C4-2B (cell line): ENCODE results near the gene CYTH3.

Experiments used
- ZFX ChIP-seq: fragments of 450-650 bp; IDR thresholded peaks from 2 replicates; pipeline ENCODE4 v1.6.1; 2017
- TF ChIP-seq, protein P1 (sequence below): fragments of 450-650 bp; conservative IDR thresholded peaks from 2 replicates; pipeline ENCODE4 v1.5.1; 2017; ENCODE audit warnings: mild to moderate bottlenecking

DNA sequence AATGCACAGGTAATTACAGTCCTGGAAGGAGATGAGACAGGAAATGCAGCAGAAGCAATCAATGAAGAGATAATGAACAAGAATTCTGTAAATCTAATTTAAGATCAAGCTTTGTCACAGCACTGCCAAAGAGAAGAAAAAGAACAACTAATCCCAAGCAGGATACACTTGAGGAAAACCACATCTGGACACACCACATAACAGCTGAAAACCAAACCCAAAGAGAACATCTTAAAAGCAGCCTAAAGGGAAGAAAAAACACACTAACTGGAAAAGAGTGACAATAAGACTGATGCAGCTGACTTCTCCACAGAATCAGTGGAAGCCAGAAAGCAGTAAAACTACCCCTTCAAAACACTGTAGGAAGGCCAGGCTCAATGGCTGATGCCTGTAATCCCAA is 10.2 kb downstream of the CYTH3 start:
- TF ChIP-seq ZFX, result no peak
- TF ChIP-seq, protein P1, sequence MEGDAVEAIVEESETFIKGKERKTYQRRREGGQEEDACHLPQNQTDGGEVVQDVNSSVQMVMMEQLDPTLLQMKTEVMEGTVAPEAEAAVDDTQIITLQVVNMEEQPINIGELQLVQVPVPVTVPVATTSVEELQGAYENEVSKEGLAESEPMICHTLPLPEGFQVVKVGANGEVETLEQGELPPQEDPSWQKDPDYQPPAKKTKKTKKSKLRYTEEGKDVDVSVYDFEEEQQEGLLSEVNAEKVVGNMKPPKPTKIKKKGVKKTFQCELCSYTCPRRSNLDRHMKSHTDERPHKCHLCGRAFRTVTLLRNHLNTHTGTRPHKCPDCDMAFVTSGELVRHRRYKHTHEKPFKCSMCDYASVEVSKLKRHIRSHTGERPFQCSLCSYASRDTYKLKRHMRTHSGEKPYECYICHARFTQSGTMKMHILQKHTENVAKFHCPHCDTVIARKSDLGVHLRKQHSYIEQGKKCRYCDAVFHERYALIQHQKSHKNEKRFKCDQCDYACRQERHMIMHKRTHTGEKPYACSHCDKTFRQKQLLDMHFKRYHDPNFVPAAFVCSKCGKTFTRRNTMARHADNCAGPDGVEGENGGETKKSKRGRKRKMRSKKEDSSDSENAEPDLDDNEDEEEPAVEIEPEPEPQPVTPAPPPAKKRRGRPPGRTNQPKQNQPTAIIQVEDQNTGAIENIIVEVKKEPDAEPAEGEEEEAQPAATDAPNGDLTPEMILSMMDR, result no peak
